Stimulated activated CD4-positive, alpha-beta T cell treated with anti-CD3 and anti-CD28 coated beads, Interleukin-4, amount 100 ng/mL, for 48 hours (primary cell): ENCODE measurements around the gene GBGT1.

Source experiments
- DNase-seq, 2 donors: peaks; one replicate each; pipeline ENCODE4 v3.0.0-alpha.2; 2020; ENCODE audit warnings: low read depth in 2 of 2

GBGT1 gene

GRCh38 chr9:133143639-133144141 is 20.0 kb downstream of the GBGT1 start:
- DNase-seq: no peak

GRCh38 chr9:133142684-133143622 is 20.8 kb downstream of the GBGT1 start:
- DNase-seq: no peak

GRCh38 chr9:133141833-133142595 is 21.7 kb downstream of the GBGT1 start:
- DNase-seq: no peak

- no peak for DNase-seq
These were observed 23.1 kb downstream of the GBGT1 start for GRCh38 chr9:133140606-133141005.

- no peak for DNase-seq
These were observed 23.6 kb downstream of the GBGT1 start for GRCh38 chr9:133140174-133140505.

DNA sequence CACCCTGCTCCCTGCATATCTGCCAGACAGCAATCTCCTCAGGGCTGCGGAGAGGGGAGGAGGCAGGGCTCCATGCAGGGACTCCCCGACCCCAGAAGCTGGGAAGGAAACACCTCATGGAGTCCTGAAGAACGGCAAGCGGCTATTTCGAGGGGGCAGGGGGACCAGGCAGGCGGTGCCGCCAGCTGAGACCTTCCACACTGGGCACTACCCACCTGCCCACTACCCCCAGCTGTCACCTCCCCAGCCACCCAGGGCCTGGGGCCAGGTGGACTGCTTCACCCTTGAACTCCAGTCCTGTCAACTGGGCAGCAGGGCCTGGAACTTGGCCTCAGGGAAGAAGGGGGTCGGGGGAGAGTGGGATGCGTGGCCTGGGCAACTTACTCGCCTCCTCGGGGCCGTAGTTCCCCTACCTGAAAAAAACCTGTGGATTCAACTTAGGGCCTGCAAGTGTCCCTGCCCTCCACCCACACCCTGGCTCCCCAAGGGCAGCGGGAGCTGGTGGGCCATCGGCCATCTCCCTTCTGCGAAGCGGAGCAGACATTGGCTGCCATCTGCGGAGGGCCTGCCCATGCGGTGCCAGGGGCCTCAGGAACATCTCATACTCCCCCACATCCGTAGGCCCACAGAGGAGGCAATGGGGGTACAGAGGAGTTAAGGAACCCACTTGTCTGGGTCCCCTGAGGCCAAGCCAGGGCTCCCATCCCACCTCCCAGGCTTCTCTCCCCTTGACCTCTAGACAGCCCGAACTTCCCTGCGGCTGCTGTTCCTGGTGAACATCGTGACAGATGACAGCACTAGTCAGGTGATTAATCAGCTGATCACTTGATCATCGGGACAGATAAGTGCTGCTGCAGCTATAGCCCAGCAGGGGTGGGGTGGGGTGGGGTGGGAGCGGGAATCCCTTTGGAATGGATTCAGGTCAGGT is 24.2 kb downstream of the GBGT1 start:
- DNase-seq: no peak

DNA sequence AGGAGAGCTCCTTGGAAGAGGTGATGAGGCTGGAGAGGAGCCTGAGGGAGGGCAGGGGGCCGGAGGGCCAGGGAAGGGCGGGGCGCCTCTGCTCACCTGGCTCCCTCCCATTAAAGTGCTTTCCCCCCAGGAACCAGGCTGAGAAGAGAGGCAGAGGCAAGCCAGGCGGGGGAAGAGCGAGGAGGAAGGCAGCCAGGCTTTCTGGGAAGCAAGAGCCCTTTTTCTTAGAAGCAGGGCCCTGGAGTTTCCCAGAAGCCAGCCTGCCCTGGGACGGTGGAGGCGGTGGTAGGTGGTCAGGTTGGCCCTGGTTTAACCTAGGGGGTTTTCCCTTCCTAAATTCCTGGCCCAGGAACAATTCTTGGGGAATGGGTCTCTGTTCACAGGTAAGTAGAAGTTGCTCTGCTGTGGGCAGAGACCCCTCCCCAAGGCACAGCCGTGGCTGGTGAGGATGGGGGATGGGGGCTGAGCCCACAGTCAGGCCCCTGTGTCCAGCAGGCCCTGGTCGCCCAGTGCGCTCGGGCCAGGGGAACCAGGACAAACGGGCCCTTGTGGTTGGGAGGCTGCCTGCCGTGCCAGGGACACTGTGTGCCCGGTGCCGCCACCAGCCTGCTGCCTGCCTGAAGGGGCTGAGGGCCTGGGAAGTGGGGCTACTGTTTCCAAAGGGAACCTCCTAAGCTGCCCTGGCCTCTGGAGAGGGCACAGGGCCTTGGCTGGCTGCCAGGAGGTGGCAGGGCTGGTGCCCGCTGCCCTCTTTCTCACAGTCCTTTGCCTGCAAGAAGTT is 26.1 kb downstream of the GBGT1 start:
- no peak for DNase-seq

- peak; percentile 55 to 70 for DNase-seq
These were observed 28.5 kb downstream of the GBGT1 start for GRCh38 chr9:133135146-133135745.

DNA sequence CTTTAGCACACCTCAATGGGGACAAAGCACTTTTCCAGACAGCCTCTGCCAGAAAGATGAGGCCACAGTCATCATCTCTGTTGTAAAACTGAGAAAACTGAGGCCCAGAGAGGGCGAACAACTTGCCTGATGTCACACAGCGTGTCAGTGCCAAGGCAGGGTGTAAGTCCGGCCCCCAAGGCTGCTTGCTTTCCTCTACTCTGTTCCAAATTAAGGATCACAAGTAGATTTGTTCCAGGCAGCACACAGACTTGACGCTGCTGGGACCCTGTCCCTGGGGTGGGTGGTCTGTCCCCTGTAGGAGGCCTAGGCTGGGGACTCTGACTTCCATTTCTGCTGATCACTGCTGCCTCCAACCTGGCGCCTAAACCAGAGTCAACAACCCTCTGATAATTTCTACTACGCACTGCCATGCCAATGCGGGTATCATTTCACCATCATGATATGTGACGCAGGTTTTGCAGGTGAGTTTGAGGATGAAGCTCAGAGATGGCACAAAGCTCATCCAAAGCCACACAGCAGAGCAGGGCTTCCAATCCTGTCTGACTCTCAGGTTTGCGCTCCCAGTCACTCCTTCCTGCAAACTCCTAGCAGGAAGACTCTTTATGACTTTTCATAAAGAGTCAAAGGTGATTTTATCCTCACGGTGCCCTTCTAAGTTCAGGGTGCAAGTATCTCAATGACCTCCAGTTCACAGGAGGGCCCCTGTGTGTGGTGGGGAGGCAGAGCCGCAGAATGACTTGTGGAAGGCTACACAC is 29.1 kb downstream of the GBGT1 start:
- no peak for DNase-seq

DNA sequence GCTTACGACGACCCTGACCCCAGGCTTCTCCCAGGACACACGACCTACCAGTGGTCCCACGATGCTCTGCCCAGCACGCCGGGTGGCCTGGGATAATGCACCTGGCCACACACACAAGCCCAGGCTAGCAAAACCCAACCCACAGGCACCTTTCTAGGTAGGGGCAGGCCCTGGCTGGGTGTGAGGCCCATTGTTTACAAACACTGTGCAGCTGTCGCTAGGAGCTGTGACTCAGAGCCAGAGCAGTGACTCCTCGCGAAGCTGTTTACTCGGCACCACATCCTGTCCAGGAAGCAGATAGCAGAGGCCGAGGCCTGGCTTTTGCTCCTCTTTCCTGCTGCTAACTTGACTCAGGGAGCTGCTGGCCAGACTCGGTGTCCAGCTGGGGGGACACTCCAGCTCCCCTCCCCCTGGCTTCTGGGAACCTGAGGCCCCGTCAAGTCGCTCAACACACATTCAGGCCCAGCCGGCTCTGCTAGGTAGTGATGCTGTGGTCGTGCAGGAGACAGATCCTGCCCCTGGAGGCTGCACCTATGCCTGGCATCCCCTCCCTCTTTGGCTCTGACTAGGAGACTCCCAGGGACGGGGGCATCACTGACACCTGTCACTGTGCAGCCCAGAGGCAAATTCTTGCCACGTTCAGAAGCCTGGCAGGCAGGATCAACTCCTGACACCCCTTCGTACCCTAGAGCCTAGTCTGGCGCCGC is 29.9 kb downstream of the GBGT1 start:
- peak; percentile 71 to 85 for DNase-seq

DNA sequence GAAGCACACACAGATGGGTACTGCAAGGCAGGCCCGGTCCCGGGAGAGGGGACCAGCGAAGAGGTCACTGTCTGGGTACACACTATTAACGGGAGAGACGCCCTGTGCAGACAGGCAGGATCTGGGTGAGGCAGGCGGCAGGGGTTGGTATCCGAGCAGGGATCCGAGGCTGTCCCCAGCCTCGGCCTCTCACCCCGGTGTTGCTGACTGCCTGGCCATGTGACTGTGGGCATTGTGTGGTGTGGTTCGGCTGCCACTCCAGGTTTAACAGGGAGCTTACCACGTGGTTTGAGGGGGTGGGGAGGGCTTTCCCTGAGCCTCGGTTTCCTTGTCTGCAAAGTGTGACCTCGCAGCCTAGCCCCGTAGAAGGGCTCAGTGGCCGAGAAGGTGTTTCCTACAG is 31.5 kb downstream of the GBGT1 start:
- DNase-seq: no peak

- DNase-seq: no peak
These were observed 32.2 kb downstream of the GBGT1 start for GRCh38 chr9:133131506-133131905.

- DNase-seq: no peak
These were observed 32.9 kb downstream of the GBGT1 start for GRCh38 chr9:133130685-133131244.

DNA sequence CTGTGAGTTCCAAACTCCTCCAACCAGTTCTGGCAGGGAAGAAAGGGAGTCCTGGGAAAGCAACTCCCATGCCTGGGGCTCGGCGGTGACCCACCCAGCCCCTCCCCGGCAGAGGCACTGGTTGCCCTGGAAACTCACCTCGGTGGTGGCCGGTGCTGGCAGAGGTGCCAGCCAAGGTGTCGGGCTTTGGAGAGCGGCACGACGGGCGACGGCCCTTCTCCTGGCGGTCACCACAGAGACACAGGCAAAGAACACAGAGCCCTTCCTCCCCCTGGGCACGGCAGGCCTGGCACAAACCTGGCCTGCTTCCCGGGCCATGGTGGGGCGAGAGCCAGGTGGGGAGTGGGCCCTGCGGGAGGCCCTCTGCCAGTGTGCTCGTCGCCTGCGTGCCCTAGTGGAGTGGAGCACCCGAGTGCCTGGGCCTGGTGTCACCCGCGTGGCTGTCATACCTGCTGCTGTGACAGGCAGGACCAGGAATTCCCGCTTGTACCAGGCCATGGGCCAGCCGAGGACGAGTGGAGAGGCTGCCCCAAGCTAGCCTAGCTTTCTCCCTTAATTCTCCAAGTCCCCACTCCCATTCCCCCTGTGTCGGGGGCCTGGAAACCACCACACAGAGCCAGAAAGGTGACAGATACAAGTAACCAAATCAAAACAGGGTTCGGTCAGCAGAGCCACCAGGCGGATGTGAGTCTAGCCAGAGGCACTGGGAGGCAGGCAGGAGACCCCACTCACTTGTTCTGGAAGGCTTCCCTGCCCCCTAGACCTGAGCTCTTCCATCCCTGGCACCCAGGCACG is 34.5 kb downstream of the GBGT1 start:
- no peak for DNase-seq

GRCh38 chr9:133128152-133128551 is 35.6 kb downstream of the GBGT1 start:
- DNase-seq: no peak

DNA sequence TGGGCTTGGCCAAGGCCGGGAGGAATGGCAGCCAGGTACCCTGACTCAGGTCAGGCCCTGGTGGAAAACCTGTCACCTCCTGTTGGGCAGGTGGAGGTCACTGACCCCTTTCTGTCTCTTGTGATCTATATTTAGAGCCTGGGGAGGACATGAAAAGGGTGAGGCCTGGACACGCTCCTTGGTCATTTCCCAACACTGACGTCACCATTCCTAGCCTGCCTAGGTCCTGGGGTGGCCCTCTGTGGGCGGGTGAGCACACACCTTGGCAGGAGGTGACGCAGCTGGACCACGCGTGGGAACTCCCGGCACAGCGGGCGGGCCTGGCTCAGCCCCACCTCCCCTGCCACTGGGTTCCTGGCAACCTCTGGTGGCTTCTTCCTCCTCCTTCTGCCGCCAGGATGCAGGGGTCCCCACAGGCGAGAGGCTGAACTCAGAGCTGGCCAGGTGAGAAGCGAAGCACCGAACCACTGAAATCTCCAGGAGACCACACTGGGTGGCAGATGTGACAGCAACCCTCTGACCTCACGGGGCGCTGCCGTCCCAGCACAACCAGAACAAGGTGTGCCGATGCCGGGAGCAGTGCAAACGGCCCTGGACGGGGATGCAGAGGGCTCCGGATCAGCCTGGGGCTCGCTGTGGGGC is 36.3 kb downstream of the GBGT1 start:
- DNase-seq: no peak

DNA sequence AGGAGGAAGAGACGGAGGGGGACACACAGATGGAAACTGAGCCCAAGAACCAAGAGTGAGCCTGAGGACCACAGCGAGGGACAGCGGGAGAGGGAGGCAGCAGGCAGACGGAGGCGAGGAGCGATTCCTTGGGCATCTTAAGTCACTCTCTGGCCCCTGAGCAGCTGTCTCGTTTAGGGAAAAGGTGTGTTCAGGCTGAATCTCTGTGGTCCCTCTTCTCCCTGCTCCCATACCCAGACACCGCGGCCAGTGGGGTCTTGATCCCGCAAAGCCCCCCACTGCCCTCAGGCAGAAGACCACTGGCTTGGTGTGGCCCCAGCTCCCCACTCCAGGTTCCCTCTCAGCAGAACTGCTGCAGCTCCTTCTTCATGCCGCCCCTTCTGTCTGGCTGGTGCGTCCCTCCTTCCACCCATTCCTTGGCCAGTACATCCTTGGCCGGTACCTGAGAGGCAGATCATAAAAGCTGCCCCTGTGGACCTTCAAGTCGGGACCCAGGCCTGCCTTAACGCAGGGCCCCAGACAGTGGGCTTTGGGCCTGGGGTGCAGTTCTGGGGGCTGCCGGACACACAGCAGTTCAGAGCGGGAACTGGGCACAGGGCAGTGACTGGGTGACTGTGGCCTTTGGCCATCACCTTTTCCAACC is 36.9 kb downstream of the GBGT1 start:
- DNase-seq: no peak
